ENCODE data around the gene TRMT11.

The TRMT11 gene

GRCh38 chr6:126077810-126078776 is 91.8 kb downstream of the TRMT11 start:
- DNase-seq, result no peak

GRCh38 chr6:126083875-126084274 is 97.5 kb downstream of the TRMT11 start:
- DNase-seq, result no peak

GRCh38 chr6:126086560-126086959 is 100.2 kb downstream of the TRMT11 start:
- DNase-seq, result no peak
